Central memory CD4-positive, alpha-beta T cell (primary cell): Measurements from ENCODE around the gene WIPF1.

Experiments
- DNase-seq: peaks from one replicate; pipeline ENCODE4 v3.0.0; 2022

WIPF1 gene

DNA sequence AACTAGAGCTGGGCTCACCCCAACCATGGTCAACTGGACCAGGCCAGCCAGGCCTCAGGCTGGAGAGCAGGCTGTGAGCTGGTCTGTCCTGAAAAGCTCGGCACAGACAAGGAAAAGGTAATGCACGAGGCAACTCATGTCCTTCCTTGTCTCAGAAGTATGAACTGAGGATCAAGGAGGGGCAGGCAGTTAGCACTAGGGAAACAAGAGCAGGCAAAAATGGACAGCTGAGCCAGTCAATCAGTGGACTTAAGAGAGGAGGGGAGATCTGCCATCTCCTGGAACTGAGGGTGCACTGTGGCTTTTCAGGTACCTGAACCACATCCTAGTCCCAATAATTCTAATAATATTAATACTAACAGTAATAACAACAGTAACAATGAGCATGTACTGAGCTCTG lies 20.6 kb upstream of the WIPF1 start:
- no peak for DNase-seq

- DNase-seq = no peak
These were observed 20.1 kb upstream of the WIPF1 start for GRCh38 chr2:174617718-174618117.

- DNase-seq = no peak
These were observed 19.5 kb upstream of the WIPF1 start for GRCh38 chr2:174617120-174617519.

- DNase-seq = no peak
These were observed 18.4 kb upstream of the WIPF1 start for GRCh38 chr2:174615871-174616436.

- no peak for DNase-seq
These were observed 16.7 kb upstream of the WIPF1 start for GRCh38 chr2:174614261-174614660.

- DNase-seq = no peak
These were observed 15.9 kb upstream of the WIPF1 start for GRCh38 chr2:174613531-174613930.

DNA sequence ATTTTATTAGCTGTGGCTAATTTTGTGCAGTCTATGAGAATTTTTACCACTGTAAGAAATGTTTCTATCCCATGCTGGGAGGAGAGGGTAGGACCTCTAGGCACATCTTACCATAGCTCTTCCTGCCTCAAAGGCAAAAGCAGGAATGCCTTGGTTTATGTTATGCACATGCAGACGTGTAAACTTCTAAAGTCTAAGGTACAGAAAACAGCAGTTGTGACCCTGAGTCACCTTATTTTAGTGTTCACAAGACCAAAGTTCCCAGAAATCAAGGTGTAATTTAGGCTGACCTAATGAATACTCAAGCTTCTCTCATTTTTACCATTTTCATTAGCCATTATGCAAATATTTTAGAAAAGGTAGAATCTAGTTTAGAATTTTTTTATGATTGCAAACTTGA lies 15.4 kb upstream of the WIPF1 start:
- no peak for DNase-seq

- no peak for DNase-seq
These were observed 14.2 kb upstream of the WIPF1 start for GRCh38 chr2:174611854-174612253.

- no peak for DNase-seq
These were observed 13.4 kb upstream of the WIPF1 start for GRCh38 chr2:174611006-174611405.

- no peak for DNase-seq
These were observed 12.8 kb upstream of the WIPF1 start for GRCh38 chr2:174610243-174610995.

DNA sequence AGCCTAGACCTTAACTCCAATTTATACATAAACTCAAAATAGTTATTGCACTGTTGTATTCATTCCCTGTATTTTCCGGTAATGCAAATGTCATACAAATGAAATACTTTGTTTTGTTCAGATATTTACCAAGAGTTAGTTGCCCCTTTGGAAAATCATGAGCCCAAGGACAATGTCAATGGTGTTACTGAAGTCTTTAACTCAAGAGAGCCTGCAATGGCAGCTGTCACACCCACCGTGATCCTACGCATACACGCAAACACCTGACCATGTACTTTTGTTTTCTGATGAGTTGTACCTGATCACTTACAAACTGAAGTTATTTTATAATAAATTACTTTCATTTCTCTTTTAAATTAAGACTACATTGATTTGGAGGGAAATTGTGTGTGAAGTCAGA lies 11.7 kb upstream of the WIPF1 start:
- no peak for DNase-seq

DNA sequence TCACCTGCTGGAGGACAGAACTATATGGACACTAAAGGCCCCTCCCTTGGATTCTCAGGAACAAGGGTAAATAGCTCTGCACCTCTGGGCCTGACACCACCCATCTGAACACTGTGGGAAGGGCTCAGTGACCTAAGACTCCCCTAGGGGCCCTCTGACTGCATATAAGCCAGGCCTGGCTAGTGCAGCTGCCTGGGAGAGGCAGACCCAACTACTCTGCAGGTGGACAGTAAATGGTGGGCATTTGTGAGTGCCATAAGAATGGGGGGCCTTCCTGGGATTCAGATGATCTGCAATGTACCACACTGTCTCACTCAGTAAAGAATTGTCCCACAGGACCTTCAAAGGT lies 11.2 kb upstream of the WIPF1 start:
- no peak for DNase-seq

- peak; percentile 55 for DNase-seq
These were observed 10.6 kb upstream of the WIPF1 start for GRCh38 chr2:174607989-174608865.

DNA sequence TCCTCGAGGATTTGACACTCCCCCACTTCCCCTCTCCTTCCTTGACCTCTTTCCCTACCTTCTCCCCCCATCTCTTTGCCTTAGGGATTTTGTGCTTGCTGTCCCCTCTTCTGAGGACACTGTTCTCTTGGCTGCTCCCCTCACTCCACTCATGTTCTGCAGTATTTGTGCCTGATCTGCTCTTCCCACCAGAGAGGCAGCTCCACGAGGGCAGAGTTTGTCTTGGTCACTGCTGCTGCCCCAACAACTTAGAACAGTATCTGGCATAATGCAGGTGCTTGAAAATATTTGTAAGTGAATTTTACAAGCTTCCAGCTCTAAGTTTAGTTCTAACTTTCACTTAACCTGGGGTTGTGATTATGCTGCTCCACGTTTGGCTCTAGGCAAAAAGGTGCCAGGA lies 10.0 kb upstream of the WIPF1 start:
- DNase-seq = no peak

GRCh38 chr2:174606336-174606735 lies 8.7 kb upstream of the WIPF1 start:
- no peak for DNase-seq

DNA sequence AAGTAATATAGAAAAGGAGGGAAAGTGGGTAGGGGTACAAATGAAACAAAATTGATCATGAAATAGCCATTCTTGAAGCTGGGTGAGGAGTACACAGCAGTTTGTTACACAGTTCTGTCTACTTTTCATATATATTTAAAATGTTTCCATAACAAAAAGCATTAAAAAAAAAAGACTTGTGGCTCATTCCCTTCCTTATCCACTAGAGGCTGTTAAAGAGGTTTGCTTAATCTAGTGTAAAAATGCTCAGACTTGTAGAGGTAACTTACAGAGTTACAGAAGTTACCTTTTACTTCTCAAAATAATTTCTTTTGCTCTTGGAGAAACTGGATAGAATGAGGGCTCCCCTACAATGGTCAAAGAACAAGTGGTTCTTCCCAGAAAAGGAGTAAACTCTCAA lies 8.1 kb upstream of the WIPF1 start:
- peak; percentile 26 for DNase-seq

DNA sequence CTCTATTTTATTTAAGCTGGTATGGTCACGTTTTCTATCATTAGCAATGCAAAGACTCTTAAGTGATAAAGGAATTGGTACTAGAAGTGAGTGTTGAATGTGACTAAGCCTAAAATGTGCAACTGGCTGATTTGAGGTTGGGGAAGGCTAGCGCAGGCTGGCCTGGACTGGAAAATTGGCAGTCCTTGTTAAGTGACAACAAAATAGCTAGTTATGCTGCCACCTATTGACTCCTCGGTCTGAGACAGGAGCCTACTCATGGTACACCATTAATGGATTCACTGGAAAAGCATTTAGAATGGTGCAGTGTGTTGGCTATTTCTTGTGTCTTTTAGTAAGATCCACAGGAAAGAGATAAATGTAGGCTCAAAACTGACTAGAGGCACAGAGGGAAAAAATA lies 5.7 kb upstream of the WIPF1 start:
- DNase-seq = peak; percentile 42

DNA sequence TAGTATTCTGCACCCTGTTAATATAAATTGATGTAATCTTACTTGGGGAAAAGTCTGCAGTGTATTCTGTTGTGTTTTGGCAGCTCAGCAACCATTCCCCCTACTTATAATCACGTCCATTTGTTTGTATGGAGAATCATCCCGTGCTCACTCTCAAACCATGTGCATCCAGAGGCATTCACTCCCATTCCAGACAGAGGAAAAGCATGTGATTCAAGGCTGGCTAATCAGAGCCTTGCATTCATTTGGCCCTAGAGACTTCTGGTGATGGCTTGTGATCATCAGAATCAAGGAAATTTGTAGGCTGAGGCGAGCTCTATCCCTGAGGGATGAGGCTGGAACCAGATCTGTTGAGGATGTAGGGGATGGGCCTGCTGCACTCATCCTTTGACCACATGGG lies 5.1 kb upstream of the WIPF1 start:
- no peak for DNase-seq

DNA sequence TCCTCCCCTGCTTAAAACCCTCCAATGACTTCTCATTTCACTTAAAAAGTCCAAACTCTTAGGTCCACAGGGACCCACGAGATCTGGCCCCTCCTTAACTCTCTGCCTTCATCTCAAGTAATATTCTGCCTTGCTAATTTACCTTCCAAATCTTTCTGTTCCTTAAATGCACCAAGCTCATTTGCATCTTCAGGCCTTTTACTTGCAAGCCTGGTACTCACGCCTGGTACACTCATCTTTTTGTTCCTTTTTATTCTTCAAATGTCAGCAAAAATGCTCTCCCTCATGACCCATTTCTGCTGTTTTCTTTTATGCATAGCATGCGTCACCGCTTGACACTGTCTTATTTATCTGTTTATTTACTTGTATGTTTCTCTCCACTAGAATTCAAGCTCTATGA lies 2.7 kb upstream of the WIPF1 start:
- DNase-seq = peak; percentile 57

GRCh38 chr2:174599310-174599921 lies 1.8 kb upstream of the WIPF1 start:
- DNase-seq = no peak

DNA sequence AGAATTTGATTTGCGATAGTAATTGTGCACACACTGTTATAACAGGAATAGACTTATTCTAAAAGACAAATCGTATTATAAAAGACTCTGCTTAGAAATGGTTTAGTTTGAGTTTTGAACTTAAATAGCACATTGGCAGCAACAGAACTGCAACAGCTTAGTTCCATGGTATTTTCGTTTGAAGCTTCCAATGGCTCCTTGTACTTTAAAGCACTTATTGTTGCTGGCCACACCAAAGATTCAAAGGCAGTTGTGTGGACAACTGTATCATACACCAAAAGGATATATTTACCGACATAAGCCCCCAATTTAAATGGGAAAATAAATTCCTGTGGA lies 627 bp downstream of the WIPF1 start:
- DNase-seq = peak; percentile 10

GRCh38 chr2:174595891-174596397 lies 1.7 kb downstream of the WIPF1 start:
- peak; percentile 15 for DNase-seq

DNA sequence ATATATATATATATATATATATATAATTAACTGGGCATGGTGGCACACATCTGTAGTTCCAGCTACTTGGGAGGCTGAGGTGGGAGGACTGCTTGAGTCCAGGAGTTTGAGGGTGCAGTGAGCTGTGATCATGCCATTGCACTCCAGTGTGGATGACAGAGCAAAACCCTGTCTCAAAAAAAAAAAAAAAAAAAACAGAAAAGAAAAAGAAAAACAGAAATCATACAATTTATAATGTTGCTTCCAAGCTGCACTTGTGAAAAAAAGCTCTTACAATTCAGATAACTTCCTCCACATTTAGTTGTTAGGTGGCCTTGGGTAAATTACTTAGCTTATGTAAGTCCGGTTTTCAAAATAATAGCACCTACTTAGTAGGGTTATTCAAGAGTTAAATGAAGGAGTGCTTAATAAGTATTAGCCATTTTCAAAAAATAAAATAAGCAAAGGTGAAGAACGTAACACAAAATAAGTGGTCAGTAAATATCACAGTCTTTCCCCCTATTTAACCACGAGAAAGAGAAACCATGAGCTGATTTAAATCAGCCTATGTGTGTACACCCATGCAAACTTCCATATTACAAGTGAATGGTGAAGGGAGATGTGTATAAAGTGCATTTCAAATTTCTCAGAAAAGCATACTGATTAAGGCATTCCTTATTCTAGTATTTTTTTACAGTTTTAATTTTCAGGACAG lies 2.3 kb downstream of the WIPF1 start:
- no peak for DNase-seq
